NOMO-1 treated with dmso at 0.1 percent for 144 hours (cell line): Measurements from ENCODE around the gene GPX6.
"Not testable (repeated sequence)": the region's sequence is repeated elsewhere in the genome, so short reads cannot be mapped to it uniquely, and the experiment has no call there.

Experiments used
- DNase-seq: peaks from one replicate; lab custom pipeline; 2025; ENCODE audit not compliant: unreplicated experiment; lab: John Stamatoyannopoulos, UW

Gene GPX6

DNA sequence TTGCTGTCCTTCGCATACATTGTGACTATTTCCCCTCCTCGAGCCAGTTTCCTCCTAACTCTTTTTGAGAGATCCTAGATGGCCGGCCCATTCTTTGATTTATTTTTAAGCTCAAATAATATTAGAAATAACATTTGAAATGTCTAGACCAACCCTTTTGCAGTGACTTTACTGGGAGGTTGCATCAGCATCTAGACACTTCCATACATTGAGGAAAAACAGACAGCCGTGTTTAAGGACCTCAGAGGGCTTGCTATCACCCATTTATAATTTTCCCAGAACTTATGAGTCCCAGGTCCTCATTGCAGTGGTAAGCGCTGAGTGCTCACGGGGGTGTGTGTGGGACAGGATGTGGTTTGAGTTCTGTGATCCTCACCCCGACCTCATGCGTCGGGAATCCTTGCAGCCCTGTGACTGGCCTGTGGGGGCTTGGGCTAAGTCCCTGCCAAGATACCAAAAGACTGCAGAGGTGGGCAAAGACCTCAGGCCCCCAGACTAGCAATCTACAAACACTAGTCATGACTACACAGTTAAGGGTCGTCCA, 10.0 kb upstream of the GPX6 start, which contains the start of gene GPX5:
GPX5 (plus strand) TSS at position 386 of the 544 bp plus-strand sequence; CDS start at position 519, 133 bp downstream.
- no peak for DNase-seq

- no peak for DNase-seq
Observed at GRCh38 chr6:28523241-28523622, 7.6 kb upstream of the GPX6 start.

GRCh38 chr6:28522594-28523240, 7.1 kb upstream of the GPX6 start:
- no peak for DNase-seq

GRCh38 chr6:28517964-28518363, 2.4 kb upstream of the GPX6 start:
- no peak for DNase-seq

DNA sequence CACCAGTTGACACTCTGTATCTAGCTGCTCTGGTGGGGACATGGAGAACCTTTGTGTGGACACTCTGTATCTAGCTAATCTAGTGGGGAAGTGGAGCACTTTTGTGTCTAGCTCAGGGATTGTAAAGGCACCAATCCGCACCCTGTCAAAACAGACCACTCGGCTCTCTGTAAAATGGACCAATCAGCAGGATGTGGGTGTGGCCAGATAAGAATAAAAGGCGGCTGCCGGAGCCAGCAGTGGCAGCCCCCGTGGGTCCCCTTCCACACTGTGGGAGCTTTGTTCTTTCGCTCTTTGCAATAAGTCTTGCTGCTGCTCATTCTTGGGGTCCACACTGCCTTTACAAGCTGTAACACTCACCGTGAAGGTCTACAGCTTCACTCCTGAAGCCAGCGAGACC, 3.2 kb downstream of the GPX6 start:
- DNase-seq = not testable (repeated sequence)

DNA sequence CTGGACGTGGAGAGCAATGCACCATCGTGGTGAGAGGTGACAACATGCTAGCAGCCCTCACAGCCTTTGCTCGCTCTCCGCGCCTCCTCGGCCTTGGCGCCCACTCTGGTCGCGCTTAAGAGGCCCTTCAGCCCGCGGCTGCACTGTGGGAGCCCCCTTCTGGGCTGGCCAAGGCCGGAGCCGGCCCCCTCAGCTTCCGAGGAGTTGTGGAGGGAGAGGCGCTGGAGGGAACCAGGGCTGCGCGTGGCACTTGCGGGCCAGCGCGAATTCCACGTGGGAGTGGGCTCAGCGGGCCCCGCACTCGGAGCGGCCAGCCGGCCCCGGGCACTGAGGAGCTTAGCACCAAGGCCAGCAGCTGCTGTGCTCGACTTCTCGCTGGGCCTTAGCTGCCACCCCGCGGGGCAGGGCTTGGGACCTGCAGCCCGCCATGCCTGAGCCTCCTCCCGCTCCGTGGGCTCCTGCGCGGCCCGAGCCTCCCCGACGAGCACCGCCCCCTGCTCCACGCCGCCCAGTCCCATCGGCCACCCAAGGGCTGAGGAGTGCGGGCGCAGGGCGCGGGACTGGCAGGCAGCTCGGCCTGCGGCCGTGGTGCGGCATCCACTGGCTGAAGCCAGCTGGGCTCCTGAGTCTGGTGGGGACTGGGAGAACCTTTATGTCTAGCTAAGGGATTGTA, 3.8 kb downstream of the GPX6 start:
- DNase-seq = no peak

- DNase-seq = no peak
Observed at GRCh38 chr6:28506807-28507475, 8.7 kb downstream of the GPX6 start.

GRCh38 chr6:28505733-28506132, 9.9 kb downstream of the GPX6 start:
- DNase-seq = no peak

DNA sequence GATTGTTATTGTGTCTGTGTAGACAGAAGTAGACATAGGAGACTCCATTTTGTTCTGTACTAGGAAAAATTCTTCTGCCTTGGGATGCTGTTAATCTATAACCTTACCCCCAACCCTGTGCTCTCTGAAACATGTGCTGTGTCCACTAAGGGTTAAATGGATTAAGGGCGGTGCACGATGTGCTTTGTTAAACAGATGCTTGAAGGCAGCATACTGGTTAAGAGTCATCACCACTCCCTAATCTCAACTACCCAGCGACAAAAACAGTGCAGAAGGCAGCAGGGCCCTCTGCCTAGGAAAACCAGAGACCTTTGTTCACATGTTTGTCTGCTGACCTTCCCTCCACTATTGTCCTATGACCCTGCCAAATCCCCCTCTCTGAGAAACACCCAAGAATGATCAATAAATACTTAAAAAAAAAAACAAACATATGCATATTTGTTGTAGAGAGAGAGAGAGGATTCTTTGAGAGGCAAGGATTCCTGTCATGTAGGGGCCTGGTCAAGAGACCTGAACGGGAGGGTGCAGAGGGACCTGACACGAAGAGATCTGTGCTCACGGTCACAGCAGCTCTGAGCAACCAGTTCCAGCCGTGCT, 12.8 kb downstream of the GPX6 start:
- not testable (repeated sequence) for DNase-seq

- DNase-seq = not testable (repeated sequence)
Observed at GRCh38 chr6:28502136-28502535, 13.5 kb downstream of the GPX6 start.

DNA sequence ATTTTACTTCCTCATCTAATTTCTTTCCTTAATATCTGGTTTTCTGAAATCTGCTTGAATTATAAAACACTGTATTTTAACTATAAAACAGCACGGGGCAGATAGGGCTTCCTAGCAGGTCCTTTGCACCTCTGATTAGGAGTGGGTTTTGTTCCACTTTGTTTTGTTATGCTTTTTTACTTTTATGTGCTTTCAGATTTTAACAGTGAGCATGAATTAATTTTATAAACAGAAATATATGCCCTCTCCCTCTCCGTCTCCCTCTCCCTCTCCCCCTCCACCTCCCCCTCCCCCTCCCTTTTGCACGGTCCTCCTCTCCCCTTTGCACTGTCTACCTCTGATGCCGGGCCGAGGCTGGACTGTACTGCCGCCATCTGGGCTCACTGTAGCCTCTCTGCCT, 14.3 kb downstream of the GPX6 start:
- DNase-seq = no peak

DNA sequence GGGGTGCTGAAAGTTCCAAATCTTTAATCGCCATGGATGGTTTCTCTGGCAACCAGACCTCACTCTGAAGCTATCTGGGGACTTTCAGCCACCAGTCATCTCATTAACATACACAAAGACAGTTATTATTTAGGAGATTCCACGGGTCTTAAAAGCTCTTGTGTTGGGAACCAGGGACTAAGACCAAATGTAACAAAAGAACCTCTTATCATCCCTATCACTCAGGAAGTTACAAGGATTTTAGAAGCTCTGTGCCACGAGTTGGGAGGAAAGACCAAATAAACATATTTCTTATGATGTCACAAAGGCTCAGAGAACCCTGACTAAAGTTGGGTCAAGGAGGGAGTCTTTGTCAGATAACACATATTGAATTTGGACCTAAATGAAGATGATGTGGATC, 17.7 kb downstream of the GPX6 start:
- DNase-seq = no peak

- no peak for DNase-seq
Observed at GRCh38 chr6:28497306-28497705, 18.3 kb downstream of the GPX6 start.

DNA sequence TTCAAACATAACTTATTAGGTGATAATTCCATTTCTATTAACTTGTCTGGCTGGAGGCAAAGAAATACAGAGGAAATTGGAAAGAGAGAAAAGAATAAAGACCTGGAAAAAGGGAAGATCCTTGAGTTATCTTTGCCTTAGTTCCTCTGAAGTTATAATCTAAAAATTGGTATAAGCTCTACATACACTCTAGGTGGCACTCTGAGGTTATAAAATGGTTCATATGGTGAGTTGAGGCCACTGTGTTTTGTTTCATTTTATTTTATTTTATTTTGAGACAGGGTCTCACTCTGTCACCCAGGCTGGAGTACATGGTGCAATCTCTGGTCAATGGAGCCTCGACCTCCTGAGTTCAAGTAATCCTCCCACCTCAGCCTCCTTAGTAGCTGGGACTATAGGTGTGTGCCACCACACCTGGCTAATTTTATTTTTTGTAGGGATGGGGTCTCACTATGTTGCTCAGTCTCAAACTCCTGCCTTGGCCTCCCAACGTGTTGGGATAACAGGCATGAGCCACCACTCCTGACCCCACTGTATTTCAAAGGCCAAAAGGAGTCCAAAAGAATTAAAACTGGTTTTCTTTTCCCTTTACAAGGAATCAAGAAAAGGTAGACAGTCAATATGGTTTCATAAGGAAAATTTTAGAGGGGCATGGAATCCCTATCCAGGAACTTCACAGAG, 19.4 kb downstream of the GPX6 start:
- DNase-seq = no peak

DNA sequence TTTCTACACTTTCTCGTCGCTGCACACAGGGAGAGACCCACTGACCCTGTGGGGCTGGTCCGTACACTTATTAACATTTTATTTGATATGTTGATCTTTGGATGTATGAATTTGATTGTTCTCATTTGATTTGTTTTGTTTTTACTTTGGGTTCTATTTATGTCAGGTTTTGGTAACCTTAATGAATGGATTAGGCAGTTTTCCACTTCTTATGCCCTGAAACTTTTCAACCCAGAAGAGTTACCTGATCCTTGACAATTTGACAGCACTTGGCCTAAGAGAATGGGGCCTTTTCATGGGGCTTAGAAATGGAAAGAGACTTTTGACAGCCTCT, 23.6 kb downstream of the GPX6 start:
- no peak for DNase-seq

- DNase-seq = no peak
Observed at GRCh38 chr6:28490205-28490890, 25.2 kb downstream of the GPX6 start.

DNA sequence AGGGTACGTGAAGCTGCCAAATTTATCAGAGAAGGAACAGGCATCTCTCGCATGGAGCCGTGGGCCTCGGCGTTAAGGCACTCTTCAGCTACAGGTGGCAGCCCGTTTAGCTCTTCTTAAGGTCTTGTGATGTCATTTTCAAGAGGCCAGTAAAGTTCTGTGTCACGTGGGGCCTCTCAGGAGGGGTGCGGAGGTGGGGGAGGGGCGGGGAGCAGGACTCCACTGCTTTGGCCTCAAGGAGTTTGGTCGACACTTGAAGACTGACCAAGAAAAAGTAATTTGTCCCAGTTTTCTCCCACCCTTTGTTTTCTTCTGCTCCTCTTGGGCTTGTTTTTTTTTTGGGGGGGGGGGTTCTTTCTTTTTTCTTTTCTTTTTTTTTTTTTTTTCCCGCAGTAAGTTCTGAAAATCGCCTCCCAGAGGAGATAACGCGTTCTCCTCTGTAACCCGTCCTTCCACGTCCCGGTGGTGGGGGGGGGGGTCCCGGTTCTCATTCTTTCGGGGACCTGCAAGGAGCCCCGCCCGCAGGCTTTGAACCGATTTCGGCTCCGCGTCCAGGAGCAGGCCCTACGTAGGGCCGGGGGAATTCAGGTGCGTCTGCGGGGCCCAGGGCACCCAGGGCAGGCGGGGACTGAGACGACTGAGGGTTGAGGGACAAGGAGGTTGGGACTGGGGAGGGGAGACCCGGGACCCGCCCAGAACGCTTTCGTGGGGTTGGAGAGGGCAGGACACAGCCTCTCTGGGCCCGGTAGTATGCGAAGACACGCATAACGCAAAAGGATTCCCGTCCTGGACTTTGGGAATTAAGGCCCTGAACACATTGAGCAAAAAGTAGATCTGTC, 26.0 kb downstream of the GPX6 start:
- DNase-seq = peak; percentile 49

GRCh38 chr6:28488916-28489365, 26.7 kb downstream of the GPX6 start:
- peak; percentile 4 for DNase-seq

DNA sequence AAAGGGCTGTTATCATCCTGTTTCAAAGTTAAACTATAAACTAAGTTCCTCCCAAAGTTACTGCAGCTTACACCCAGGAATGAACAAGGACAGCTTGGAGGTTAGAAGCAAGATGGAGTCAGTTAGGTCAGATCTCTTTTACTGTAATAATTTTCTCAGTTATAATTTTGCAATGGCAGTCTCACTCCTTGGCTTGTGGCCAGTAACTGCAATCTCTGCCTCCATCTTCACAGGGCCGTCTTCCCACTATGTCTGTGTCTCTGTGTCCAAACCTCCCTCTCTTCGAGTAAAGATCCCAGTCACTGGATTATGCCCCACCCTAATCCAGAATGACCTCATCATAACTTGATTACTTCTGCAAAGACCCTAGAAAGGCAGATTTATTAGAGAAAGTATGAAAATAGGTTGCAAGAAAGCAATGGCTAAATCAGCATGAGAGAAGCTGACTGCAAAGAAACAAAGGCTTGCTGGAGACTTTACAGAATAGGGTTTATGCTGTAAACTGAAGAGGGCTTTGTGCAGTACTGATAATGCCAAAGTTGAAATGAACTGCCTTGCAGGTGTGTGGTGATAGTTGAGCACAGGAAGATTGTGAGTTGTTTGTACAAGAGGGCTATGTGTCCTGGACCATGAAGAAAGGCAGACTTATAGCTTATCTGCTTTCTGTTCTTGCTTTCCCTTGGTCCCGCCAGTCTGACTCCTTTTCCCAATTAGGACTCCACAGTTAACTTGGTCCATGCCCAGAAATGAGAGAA, 28.4 kb downstream of the GPX6 start:
- DNase-seq = no peak
